HepG2 (cell line): Measurements from ENCODE around the gene CD302. TPM values are rescaled to one million over a fixed set of nuclear protein-coding genes. Genes with fewer than 3 reads are reported as not detected.

Experiments used
- ATAC-seq: fragments of 200-7000 bp; cut with Tn5 transposase; 3 replicates; pipeline ENCODE4 v1.9.1; 2020; ENCODE audit warnings: mild to moderate bottlenecking, moderate library complexity
- BruUV-seq: library from RNA; stranded (reverse); fragments of 400-500 nt; replicated peaks from 2 replicates; lab custom pipeline; 2021; lab: Mats Ljungman, UMichigan
- CTCF ChIA-PET: fragments of 300-600 bp; formaldehyde crosslinking; extraction: SDS; loops from one replicate; lab custom pipeline; 2021; ENCODE audit warnings: low total read pairs, inconsistent platforms, low intra/inter-chr PET ratio; lab: Yijun Ruan, JAX
- POLR2A ChIA-PET: fragments of 350-600 bp; sonication (Branson Sonifier 250); formaldehyde crosslinking; loops from one replicate; lab custom pipeline; 2020; ENCODE audit warnings: antibody characterized with exemption, inconsistent platforms; lab: Yijun Ruan, JAX
- DNase-seq: peaks from one replicate; pipeline ENCODE4 v3.0.0-alpha.2; 2015; ENCODE audit warnings: low spot score
- FAIRE-seq: peaks from 3 replicates; lab custom pipeline; 2011; peaks lifted over from hg19 to GRCh38; lab: Jason Lieb, UNC
- H2AFZ ChIP-seq: one replicate; pipeline ENCODE4 v1.6.1; 2011; ENCODE audit warnings: low read length, inconsistent platforms
- H3K27ac ChIP-seq: fragments of 300-600 bp; 3 replicates; pipeline ENCODE4 v1.8.0; 2011; ENCODE audit warnings: mixed run types, mild to moderate bottlenecking, mixed read lengths, low read length, inconsistent platforms; ENCODE audit not compliant: insufficient read depth; ENCODE audit errors: extremely low read length
- H3K27me3 ChIP-seq, 2 experiments: fragments of 200-600 bp in 1 of 2; 2 replicates in 1 of 2; 3 replicates in 1 of 2; pipeline versions ENCODE4 v1.6.0 to v1.8.0; 2011; ENCODE audit warnings: low read length in 2 of 2, mild to moderate bottlenecking in 2 of 2, moderate library complexity in 2 of 2, inconsistent platforms in 1 of 2; ENCODE audit not compliant: insufficient read depth in 2 of 2, control insufficient read depth in 1 of 2
- H3K36me3 ChIP-seq, 2 experiments: fragments of 200-600 bp in 1 of 2; replicated peaks in 1 of 2; 2 replicates in 1 of 2; 3 replicates in 1 of 2; pipeline versions ENCODE4 v1.5.1 to v1.8.0; 2011; ENCODE audit warnings: low read length in 2 of 2, inconsistent platforms in 1 of 2; ENCODE audit not compliant: insufficient read depth in 2 of 2, control insufficient read depth in 1 of 2
- H3K4me1 ChIP-seq: 2 replicates; pipeline ENCODE4 v1.5.1; 2012; ENCODE audit warnings: low read length, inconsistent platforms; ENCODE audit not compliant: insufficient read depth
- H3K4me2 ChIP-seq: 2 replicates; pipeline ENCODE4 v1.6.0; 2011; ENCODE audit warnings: low read depth, low read length, inconsistent platforms
- H3K4me3 ChIP-seq, 3 experiments: fragments of 200-600 bp in 1 of 3; sonication (generic), shearing (Covaris generic) in 1 of 3; replicated peaks in 1 of 3; 2 replicates each; pipeline ENCODE4 v1.5.1; 2011 to 2016; ENCODE audit warnings: low read length in 3 of 3, inconsistent platforms in 2 of 3, low read depth in 2 of 3, mild to moderate bottlenecking in 2 of 3, control low read depth in 1 of 3, mixed read lengths in 1 of 3; ENCODE audit not compliant: insufficient read depth in 1 of 3
- H3K79me2 ChIP-seq: one replicate; pipeline ENCODE4 v1.6.1; 2011; ENCODE audit warnings: low read length, inconsistent platforms; ENCODE audit not compliant: insufficient read depth
- H3K9ac ChIP-seq: 2 replicates; pipeline ENCODE4 v1.6.0; 2011; ENCODE audit warnings: mild to moderate bottlenecking, low read depth, low read length, inconsistent platforms; ENCODE audit not compliant: insufficient read depth
- H3K9me3 ChIP-seq: 2 replicates; pipeline ENCODE4 v1.5.1; 2012; ENCODE audit warnings: mild to moderate bottlenecking, low read length
- H4K20me1 ChIP-seq: 2 replicates; pipeline ENCODE4 v1.6.0; 2011; ENCODE audit warnings: inconsistent platforms, mild to moderate bottlenecking, low read length, moderate library complexity; ENCODE audit not compliant: insufficient read depth
- ARID5B ChIP-seq: IDR thresholded peaks from 2 replicates; pipeline ENCODE4 v1.4.0; 2020; ENCODE audit warnings: mild to moderate bottlenecking, missing genetic modification reagents
- CTCF ChIP-seq: sonication (generic); formaldehyde crosslinking; IDR thresholded peaks from 2 replicates; pipeline ENCODE4 v1.5.0; 2020; ENCODE audit warnings: mild to moderate bottlenecking, missing genetic modification reagents, moderate library complexity
- FOXA1 ChIP-seq, 2 experiments: fragments of 450-650 bp in 1 of 2; sonication (generic) in 1 of 2; formaldehyde crosslinking in 1 of 2; IDR thresholded peaks; 2 replicates each; pipeline versions ENCODE4 v1.4.0 to v1.6.1; 2016 to 2020; ENCODE audit warnings: missing genetic modification reagents in 1 of 2
- FOXA3 ChIP-seq: IDR thresholded peaks from 2 replicates; pipeline ENCODE4 v1.6.1; 2016; ENCODE audit warnings: missing genetic modification reagents, missing compliant biosample characterization
- FOXK1 ChIP-seq: sonication (generic); formaldehyde crosslinking; IDR thresholded peaks from 2 replicates; pipeline ENCODE4 v1.4.0; 2020; ENCODE audit warnings: low read depth, missing genetic modification reagents, borderline replicate concordance
- GATAD2A ChIP-seq: IDR thresholded peaks from 2 replicates; pipeline ENCODE4 v1.6.1; 2016
- HNF4A ChIP-seq: sonication (generic); formaldehyde crosslinking; IDR thresholded peaks from 2 replicates; pipeline ENCODE4 v1.4.0; 2020; ENCODE audit warnings: missing genetic modification reagents
- KLF16 ChIP-seq, 2 experiments: sonication (generic) in 1 of 2; formaldehyde crosslinking in 1 of 2; IDR thresholded peaks; 2 replicates each; pipeline versions ENCODE4 v1.6.1 to v1.8.0; 2016 to 2023; ENCODE audit warnings: missing genetic modification reagents in 2 of 2, missing compliant biosample characterization in 1 of 2
- PHF5A ChIP-seq: IDR thresholded peaks from one replicate; pipeline ENCODE4 v1.6.1; 2018; ENCODE audit warnings: low read depth, missing genetic modification reagents; ENCODE audit not compliant: unreplicated experiment
- RAD21 ChIP-seq: fragments of 450-650 bp; formaldehyde crosslinking; IDR thresholded peaks from 2 replicates; pipeline ENCODE4 v1.5.0; 2020; ENCODE audit warnings: mild to moderate bottlenecking
- RXRB ChIP-seq: IDR thresholded peaks from 2 replicates; pipeline ENCODE4 v1.6.1; 2016; ENCODE audit warnings: borderline replicate concordance, missing genetic modification reagents, missing compliant biosample characterization
- SMC3 ChIP-seq: IDR thresholded peaks from 2 replicates; pipeline ENCODE4 v1.6.1; 2011; ENCODE audit warnings: low read length, improper control_type of control experiment
- STAG1 ChIP-seq: sonication (generic); formaldehyde crosslinking; IDR thresholded peaks from 2 replicates; pipeline ENCODE4 v1.4.0; 2020; ENCODE audit warnings: missing genetic modification reagents
- YY1 ChIP-seq: IDR thresholded peaks from 2 replicates; pipeline ENCODE4 v1.6.1; 2011; ENCODE audit warnings: low read length, low read depth, moderate library complexity, mild to moderate bottlenecking; ENCODE audit not compliant: insufficient read depth, insufficient replicate concordance
- ZNF24 ChIP-seq: fragments of 450-650 bp; IDR thresholded peaks from 2 replicates; pipeline ENCODE4 v1.6.1; 2017; ENCODE audit warnings: antibody characterized with exemption, mild to moderate bottlenecking
- ZNF503 ChIP-seq: sonication (generic); formaldehyde crosslinking; IDR thresholded peaks from 2 replicates; pipeline ENCODE4 v1.4.0; 2020; ENCODE audit warnings: missing genetic modification reagents
- WGBS: methylation state at CpG from one replicate; pipeline ENCODE4 v1.1.6; 2017; ENCODE audit warnings: low lambda C conversion rate; 5-methylcytosine and 5-hydroxymethylcytosine counted together
- in situ Hi-C: cut with HindIII; loops from 2 replicates; pipeline ENCODE4 v1.10.0; 2017; ENCODE audit warnings: low pct_unique_long_range_greater_than_20kb; ENCODE audit not compliant: extremely low pct_ligation_motif_present
- intact Hi-C: fragments of 100-400 bp; cut with micrococcal nuclease; formaldehyde crosslinking; loops from one replicate; pipeline ENCODE4 v1.10.0; 2022; ENCODE audit not compliant: unreplicated experiment
- polyA plus RNA-seq, 8 experiments: library from polyadenylated mRNA; depleted of rRNA in 3 of 8; stranded (reverse) in 7 of 8; unstranded in 1 of 8; fragments of >200 nt; fragmentation: Illumina TruSeq in 4 of 8; extraction: Trizol in 4 of 8; gene quantifications; 2 replicates each; pipeline versions ENCODE4 v1.2.1 to v1.2.3, GENCODE V29; 2011 to 2016; ENCODE audit warnings: low read depth in 4 of 8, missing spikeins in 1 of 8, mixed read lengths in 1 of 8; ENCODE audit not compliant: insufficient read depth in 1 of 8
- total RNA-seq, 5 experiments: library from RNA; depleted of rRNA; stranded (reverse); fragments of >200 nt; fragmentation: Illumina TruSeq; extraction: Trizol; gene quantifications; 2 replicates each; pipeline ENCODE4 v1.2.3, GENCODE V29; 2016; ENCODE audit warnings: low read depth in 1 of 5

Gene CD302
- total and polyA plus RNA-seq, 2 of the 13 experiments (the other 11 are each of a cell fraction or from before 2014, with no cell fraction given): 8.0 to 15.6 TPM

GRCh38 chr2:159807183-159808031 is 9.4 kb upstream of the CD302 start:
- ChIA-PET POLR2A (no interaction called here), CTCF (interaction anchor here (0.7 to 1.8 kb wide), 4 partner anchors 52 to 771 kb away, joined by 3 to 11 read pairs (median 4); no protein-coding TSS in a partner anchor)
- no peak overlapping the region for H2AFZ ChIP-seq
- H3K9me3 ChIP-seq: no peaks in the 10 kb centered on the region
- 41% methylated on average over 4 of the region's 4 CpGs for WGBS
- H3K27ac ChIP-seq: no peak overlapping the region
- BruUV-seq: no TSS peak
- in situ Hi-C loops (no loop called here), intact Hi-C loops (loop anchor here (1.0 to 5.0 kb wide), 6 partner anchors 52 to 770 kb away; partner anchors contain the start of gene WDSUB1)
- no peak overlapping the region for H3K4me3 ChIP-seq
- H4K20me1 ChIP-seq: no peaks in the 10 kb centered on the region
- peak; percentile 96 for ATAC-seq
- no peak overlapping the region for H3K9ac ChIP-seq
- no peak overlapping the region for H3K4me2 ChIP-seq
- no peaks in the 10 kb centered on the region for H3K4me1 ChIP-seq
- H3K79me2 ChIP-seq: no peaks in the 10 kb centered on the region
- no peaks in the 10 kb centered on the region; a peak in 1 of 5 replicates for H3K27me3 ChIP-seq
- peak; percentile 90 for FAIRE-seq
- H3K36me3 ChIP-seq: no peaks in the 10 kb centered on the region
- peak; percentile 76 for DNase-seq
- peak; percentile 84 for TF ChIP-seq STAG1 (CRISPR knock-in tag)
- 0 out of 2 replicates have a peak, but pooled peaks have one; percentile 14 for TF ChIP-seq ZNF24
- no peak for TF ChIP-seq PHF5A (CRISPR knock-in tag)
- TF ChIP-seq FOXA1 (IDR thresholded peaks at IDR 0.05): no peak
- peak; percentile 40; the same call in 1 of the 2 replicates for TF ChIP-seq FOXA1 (CRISPR knock-in tag; IDR thresholded peaks at IDR 0.05)
- TF ChIP-seq FOXA3: peak; percentile 67
- peak; percentile 21; the same call in 1 of the 2 replicates for TF ChIP-seq RXRB (CRISPR knock-in tag)
- no peak for TF ChIP-seq ZNF503 (CRISPR knock-in tag)
- no peak for TF ChIP-seq HNF4A (CRISPR knock-in tag)
- peak; percentile 82 for TF ChIP-seq CTCF (CRISPR knock-in tag)
- 0 out of 2 replicates have a peak, but pooled peaks have one; percentile 12 for TF ChIP-seq ARID5B (CRISPR knock-in tag)
- 0 out of 2 replicates have a peak, but pooled peaks have one; percentile 20 for TF ChIP-seq GATAD2A (CRISPR knock-in tag)
- peak in 1 of 2 experiments; percentile 42; a peak in 1 of 4 replicates for TF ChIP-seq KLF16 (CRISPR knock-in tag; IDR thresholded peaks at IDR 0.05)
- TF ChIP-seq FOXK1 (CRISPR knock-in tag): peak; percentile 36; the same call in 1 of the 2 replicates
- peak; percentile 95 for TF ChIP-seq SMC3
- peak; percentile 65 for TF ChIP-seq YY1
- peak; percentile 56 for TF ChIP-seq RAD21 (CRISPR knock-in tag)
